Caco-2 (cell line): ENCODE measurements around the gene APC2. TPM values are rescaled to one million over a fixed set of nuclear protein-coding genes. Genes with fewer than 3 reads are reported as not detected.

ENCODE experiments used
- BruUV-seq: library from RNA; stranded (reverse); fragments of 400-500 nt; replicated peaks from 2 replicates; lab custom pipeline; 2021; lab: Mats Ljungman, UMichigan
- CTCF ChIA-PET: fragments of 300-600 bp; sonication (Branson Sonifier 250); formaldehyde crosslinking; loops from one replicate; lab custom pipeline; 2022; ENCODE audit warnings: antibody characterized with exemption; lab: Charles Lee
- POLR2A ChIA-PET: fragments of 300-600 bp; sonication (Branson Sonifier 250); formaldehyde crosslinking; loops from one replicate; lab custom pipeline; 2022; ENCODE audit warnings: antibody characterized with exemption; lab: Charles Lee
- DNase-seq, 2 experiments: peaks; one replicate each; pipeline versions ENCODE4 v3.0.0 to v3.0.0-alpha.2; 2020 to 2022
- H3K27me3 ChIP-seq: replicated peaks from 2 replicates; pipeline ENCODE4 v1.6.0; 2011; ENCODE audit warnings: low read length; ENCODE audit not compliant: control insufficient read depth, insufficient read depth
- H3K36me3 ChIP-seq: 2 replicates; pipeline ENCODE4 v1.5.1; 2011; ENCODE audit warnings: low read length; ENCODE audit not compliant: control insufficient read depth, insufficient read depth
- H3K4me1 ChIP-seq: fragments of 250-450 bp; sonication (Bioruptor Pico); 2 replicates; pipeline ENCODE4 v1.5.1; 2020; ENCODE audit warnings: mild to moderate bottlenecking
- H3K4me3 ChIP-seq: 2 replicates; pipeline ENCODE4 v1.5.1; 2011; ENCODE audit warnings: low read depth, mild to moderate bottlenecking, control low read depth, low read length
- H3K9me3 ChIP-seq: fragments of 250-450 bp; sonication (Bioruptor Pico); 2 replicates; pipeline ENCODE4 v1.5.1; 2020; ENCODE audit warnings: mild to moderate bottlenecking, moderate library complexity
- H3K27ac Mint-ChIP-seq: one replicate; pipeline ENCODE4 v1.8.0; 2022; ENCODE audit warnings: mixed read lengths; ENCODE audit not compliant: unreplicated experiment
- H3K27me3 Mint-ChIP-seq: one replicate; pipeline ENCODE4 v1.8.0; 2022; ENCODE audit warnings: mixed read lengths; ENCODE audit not compliant: insufficient read depth, unreplicated experiment
- H3K36me3 Mint-ChIP-seq: one replicate; pipeline ENCODE4 v1.8.0; 2022; ENCODE audit warnings: mild to moderate bottlenecking, mixed read lengths; ENCODE audit not compliant: insufficient read depth, unreplicated experiment
- H3K4me1 Mint-ChIP-seq: one replicate; pipeline ENCODE4 v1.8.0; 2022; ENCODE audit warnings: low read depth, mixed read lengths; ENCODE audit not compliant: unreplicated experiment
- H3K4me3 Mint-ChIP-seq: one replicate; pipeline ENCODE4 v1.8.0; 2022; ENCODE audit warnings: mild to moderate bottlenecking, moderate library complexity, mixed read lengths; ENCODE audit not compliant: unreplicated experiment
- H3K9me3 Mint-ChIP-seq: one replicate; pipeline ENCODE4 v1.8.0; 2022; ENCODE audit warnings: mixed read lengths; ENCODE audit not compliant: unreplicated experiment
- CTCF ChIP-seq, 2 experiments: fragments of 200-600 bp in 1 of 2; IDR thresholded peaks; 1 replicate in 1 of 2; 2 replicates in 1 of 2; pipeline versions ENCODE4 v1.5.1 to v1.8.0; 2011 to 2022; ENCODE audit warnings: antibody characterized with exemption in 1 of 2, control low read depth in 1 of 2, inconsistent platforms in 1 of 2, low read depth in 1 of 2, low read length in 1 of 2, mild to moderate bottlenecking in 1 of 2, moderate library complexity in 1 of 2; ENCODE audit not compliant: insufficient read depth in 1 of 2, severe bottlenecking in 1 of 2, unreplicated experiment in 1 of 2
- intact Hi-C: fragments of 100-400 bp; cut with micrococcal nuclease; formaldehyde crosslinking; loops from one replicate; pipeline ENCODE4 v1.10.0; 2022; ENCODE audit not compliant: unreplicated experiment
- total RNA-seq: library from RNA; stranded (reverse); gene quantifications from 2 replicates; pipeline ENCODE4 v1.2.3, GENCODE V29; 2022

The APC2 gene
- total RNA-seq, 1 experiment from 2014 or later: 9.5 TPM

GRCh38 chr19:1520203-1520780, 70.4 kb downstream of the APC2 start:
- no TSS peak for BruUV-seq
- peak in 1 of 2 experiments; percentile 34 for DNase-seq
- POLR2A ChIA-PET: no interaction called here
- Mint-ChIP-seq H3K9me3 (no peaks in the 10 kb centered on the region), H3K4me3 (no peak overlapping the region), H3K27ac (no peak overlapping the region), H3K36me3 (no peaks in the 10 kb centered on the region), H3K4me1 (no peaks in the 10 kb centered on the region), H3K27me3 (peaks cover 5% of the 10 kb centered on the region)
- Histone ChIP-seq H3K4me1 (no peaks in the 10 kb centered on the region), H3K4me3 (no peak overlapping the region), H3K9me3 (no peaks in the 10 kb centered on the region), H3K27me3 (peaks cover 3% of the 10 kb centered on the region), H3K36me3 (no peaks in the 10 kb centered on the region)
- CTCF ChIA-PET: no interaction called here
- TF ChIP-seq CTCF (IDR thresholded peaks at IDR 0.05; ENCODE audit: insufficient read depth in 1 of 2, low read depth in 1 of 2, low read length in 1 of 2, severe bottlenecking in 1 of 2, unreplicated experiment in 1 of 2): no peak
- intact Hi-C loops: no loop called here

GRCh38 chr19:1521636-1522035, 71.7 kb downstream of the APC2 start:
- no peak overlapping the region for H3K4me3 ChIP-seq
- no peak overlapping the region for H3K27ac Mint-ChIP-seq
- H3K9me3 ChIP-seq: no peaks in the 10 kb centered on the region
- H3K27me3 Mint-ChIP-seq: peaks cover 14% of the 10 kb centered on the region
- H3K27me3 ChIP-seq: peaks cover 3% of the 10 kb centered on the region
- H3K36me3 ChIP-seq: no peaks in the 10 kb centered on the region
- CTCF ChIA-PET: no interaction called here
- POLR2A ChIA-PET: interaction anchor here (0.6 kb wide), 1 partner anchor 386 kb away, joined by 5 read pairs; no protein-coding TSS in a partner anchor
- no peaks in the 10 kb centered on the region for H3K4me1 ChIP-seq
- no peaks in the 10 kb centered on the region for H3K9me3 Mint-ChIP-seq
- H3K4me1 Mint-ChIP-seq: no peaks in the 10 kb centered on the region
- TF ChIP-seq CTCF (IDR thresholded peaks at IDR 0.05; ENCODE audit: insufficient read depth in 1 of 2, low read depth in 1 of 2, low read length in 1 of 2, severe bottlenecking in 1 of 2, unreplicated experiment in 1 of 2): no peak
- DNase-seq: no peak
- H3K4me3 Mint-ChIP-seq: no peak overlapping the region
- peaks cover 6% of the 10 kb centered on the region for H3K36me3 Mint-ChIP-seq
- intact Hi-C loops: no loop called here
- BruUV-seq: no TSS peak

- H3K36me3 Mint-ChIP-seq: peaks cover 6% of the 10 kb centered on the region
- H3K9me3 Mint-ChIP-seq: no peaks in the 10 kb centered on the region
- no peaks in the 10 kb centered on the region for H3K4me1 Mint-ChIP-seq
- no peaks in the 10 kb centered on the region for H3K9me3 ChIP-seq
- POLR2A ChIA-PET: no interaction called here
- no peaks in the 10 kb centered on the region for H3K36me3 ChIP-seq
- peaks cover 14% of the 10 kb centered on the region for H3K27me3 Mint-ChIP-seq
- H3K27ac Mint-ChIP-seq: no peak overlapping the region
- H3K4me3 ChIP-seq: no peak overlapping the region
- intact Hi-C loops: no loop called here
- H3K27me3 ChIP-seq: peaks cover 3% of the 10 kb centered on the region
- CTCF ChIA-PET: no interaction called here
- TF ChIP-seq CTCF (IDR thresholded peaks at IDR 0.05; ENCODE audit: insufficient read depth in 1 of 2, low read depth in 1 of 2, low read length in 1 of 2, severe bottlenecking in 1 of 2, unreplicated experiment in 1 of 2): no peak
- H3K4me1 ChIP-seq: no peaks in the 10 kb centered on the region
- no peak for DNase-seq
- BruUV-seq: no TSS peak
- H3K4me3 Mint-ChIP-seq: no peak overlapping the region
Measured at GRCh38 chr19:1522061-1522460, 72.1 kb downstream of the APC2 start.
